ENCODE results near the gene XIRP1.
"Not testable (repeated sequence)": the region's sequence is repeated elsewhere in the genome, so short reads cannot be mapped to it uniquely, and the experiment has no call there.

Gene XIRP1

GRCh38 chr3:39184968-39185285, 7.5 kb downstream of the XIRP1 start:
- Mint-ChIP-seq H3K27ac (no peak overlapping the region), H3K27me3 (no peaks in the 10 kb centered on the region), H3K36me3 (ENCODE audit: low read depth) (peaks cover 9% of the 10 kb centered on the region), H3K4me1 (peaks cover 20% of the 10 kb centered on the region), H3K4me3 (no peak overlapping the region), H3K9me3 (no peaks in the 10 kb centered on the region)
- ATAC-seq (no peak), DNase-seq (no peak)

- ATAC-seq (no peak), DNase-seq (no peak)
- H3K36me3 Mint-ChIP-seq (ENCODE audit: low read depth), result peaks cover 6% of the 10 kb centered on the region
- H3K9me3 Mint-ChIP-seq, result no peaks in the 10 kb centered on the region
- no peak overlapping the region for H3K27ac Mint-ChIP-seq
- no peak overlapping the region for H3K4me3 Mint-ChIP-seq
- H3K4me1 Mint-ChIP-seq, result peaks cover 21% of the 10 kb centered on the region
- H3K27me3 Mint-ChIP-seq, result no peaks in the 10 kb centered on the region
Measured at GRCh38 chr3:39184081-39184967, 8.1 kb downstream of the XIRP1 start.

GRCh38 chr3:39183211-39184080, 8.9 kb downstream of the XIRP1 start:
- ATAC-seq, result no peak
- no peak for DNase-seq
- Mint-ChIP-seq H3K4me1 (peaks cover 30% of the 10 kb centered on the region), H3K27me3 (no peaks in the 10 kb centered on the region), H3K27ac (no peak overlapping the region), H3K36me3 (ENCODE audit: low read depth) (peaks cover 4% of the 10 kb centered on the region), H3K9me3 (no peaks in the 10 kb centered on the region), H3K4me3 (no peak overlapping the region)

- Mint-ChIP-seq H3K4me3 (peak overlapping the region; percentile 64), H3K36me3 (ENCODE audit: low read depth) (peaks cover 3% of the 10 kb centered on the region), H3K27ac (peak overlapping the region; percentile 70), H3K27me3 (no peaks in the 10 kb centered on the region), H3K9me3 (no peaks in the 10 kb centered on the region), H3K4me1 (peaks cover 43% of the 10 kb centered on the region)
- no peak for ATAC-seq
- no peak for DNase-seq
Measured at GRCh38 chr3:39181408-39182335, 10.7 kb downstream of the XIRP1 start.

GRCh38 chr3:39180546-39181346, 11.6 kb downstream of the XIRP1 start:
- ATAC-seq (peak; percentile 84), DNase-seq (peak; percentile 89)
- peak overlapping the region; percentile 91 for H3K27ac Mint-ChIP-seq
- peaks cover 50% of the 10 kb centered on the region for H3K4me1 Mint-ChIP-seq
- H3K36me3 Mint-ChIP-seq (ENCODE audit: low read depth), result peaks cover 3% of the 10 kb centered on the region
- H3K4me3 Mint-ChIP-seq, result peak overlapping the region; percentile 86
- no peaks in the 10 kb centered on the region for H3K9me3 Mint-ChIP-seq
- H3K27me3 Mint-ChIP-seq, result no peaks in the 10 kb centered on the region

- ATAC-seq, result peak; percentile 8
- peak overlapping the region; percentile 86 for H3K4me3 Mint-ChIP-seq
- H3K27me3 Mint-ChIP-seq, result no peaks in the 10 kb centered on the region
- no peaks in the 10 kb centered on the region for H3K9me3 Mint-ChIP-seq
- DNase-seq, result no peak
- peaks cover 50% of the 10 kb centered on the region for H3K4me1 Mint-ChIP-seq
- H3K36me3 Mint-ChIP-seq (ENCODE audit: low read depth), result peaks cover 3% of the 10 kb centered on the region
- H3K27ac Mint-ChIP-seq, result peak overlapping the region; percentile 91
Measured at GRCh38 chr3:39180183-39180545, 12.2 kb downstream of the XIRP1 start.

GRCh38 chr3:39178553-39178952, 13.8 kb downstream of the XIRP1 start:
- peaks cover 1% of the 10 kb centered on the region for H3K36me3 Mint-ChIP-seq (ENCODE audit: low read depth)
- ATAC-seq, result no peak
- H3K9me3 Mint-ChIP-seq, result peaks cover 4% of the 10 kb centered on the region
- H3K4me1 Mint-ChIP-seq, result peaks cover 53% of the 10 kb centered on the region
- peak overlapping the region; percentile 69 for H3K4me3 Mint-ChIP-seq
- no peaks in the 10 kb centered on the region for H3K27me3 Mint-ChIP-seq
- H3K27ac Mint-ChIP-seq, result peak overlapping the region; percentile 72
- no peak for DNase-seq

GRCh38 chr3:39177708-39178332, 14.6 kb downstream of the XIRP1 start:
- Mint-ChIP-seq H3K4me3 (peak overlapping the region; percentile 71), H3K27ac (peak overlapping the region; percentile 89), H3K27me3 (no peaks in the 10 kb centered on the region), H3K9me3 (peaks cover 4% of the 10 kb centered on the region), H3K36me3 (ENCODE audit: low read depth) (peaks cover 1% of the 10 kb centered on the region), H3K4me1 (peaks cover 53% of the 10 kb centered on the region)
- ATAC-seq (peak; percentile 70), DNase-seq (peak; percentile 81)

- no peak for ATAC-seq
- Mint-ChIP-seq H3K4me1 (peaks cover 48% of the 10 kb centered on the region), H3K27ac (peak overlapping the region; percentile 47), H3K27me3 (no peaks in the 10 kb centered on the region), H3K36me3 (ENCODE audit: low read depth) (peaks cover 1% of the 10 kb centered on the region), H3K9me3 (peaks cover 4% of the 10 kb centered on the region), H3K4me3 (no peak overlapping the region)
- no peak for DNase-seq
Measured at GRCh38 chr3:39176025-39176714, 16.2 kb downstream of the XIRP1 start.

GRCh38 chr3:39173318-39174125, 18.9 kb downstream of the XIRP1 start:
- ATAC-seq (no peak), DNase-seq (no peak)
- peak overlapping the region; percentile 50 for H3K27ac Mint-ChIP-seq
- H3K9me3 Mint-ChIP-seq, result peaks cover 4% of the 10 kb centered on the region
- peaks cover 24% of the 10 kb centered on the region for H3K4me1 Mint-ChIP-seq
- H3K4me3 Mint-ChIP-seq, result no peak overlapping the region
- peaks cover 1% of the 10 kb centered on the region for H3K36me3 Mint-ChIP-seq (ENCODE audit: low read depth)
- no peaks in the 10 kb centered on the region for H3K27me3 Mint-ChIP-seq

GRCh38 chr3:39171860-39172259, 20.5 kb downstream of the XIRP1 start:
- no peaks in the 10 kb centered on the region for H3K36me3 Mint-ChIP-seq (ENCODE audit: low read depth)
- ATAC-seq (no peak), DNase-seq (no peak)
- H3K27me3 Mint-ChIP-seq, result no peaks in the 10 kb centered on the region
- peaks cover 4% of the 10 kb centered on the region for H3K9me3 Mint-ChIP-seq
- no peak overlapping the region for H3K27ac Mint-ChIP-seq
- peaks cover 15% of the 10 kb centered on the region for H3K4me1 Mint-ChIP-seq
- H3K4me3 Mint-ChIP-seq, result no peak overlapping the region

GRCh38 chr3:39170877-39171276, 21.5 kb downstream of the XIRP1 start:
- H3K27ac Mint-ChIP-seq; H3K9me3 Mint-ChIP-seq; H3K27me3 Mint-ChIP-seq; ATAC-seq; H3K4me3 Mint-ChIP-seq; H3K36me3 Mint-ChIP-seq (ENCODE audit: low read depth); DNase-seq: not testable (repeated sequence)
- peaks cover 12% of the 10 kb centered on the region for H3K4me1 Mint-ChIP-seq
